Lower leg skin (tissue), 4 donors: ENCODE results near the gene PCDHGC3. TPM values are rescaled to one million over a fixed set of nuclear protein-coding genes. Genes with fewer than 3 reads are reported as not detected.
A peak's percentile ranks its signal among the peaks of the same experiment; 100 is the strongest.

ENCODE experiments used
- DNase-seq, 2 donors: peaks; one replicate each; pipeline ENCODE4 v3.0.0-alpha.2; 2019; ENCODE audit warnings: low spot score in 2 of 2
- H3K4me3 ChIP-seq: fragments of 200-600 bp; sonication (generic); 2 replicates; pipeline ENCODE4 v1.5.1; 2017; ENCODE audit warnings: mild to moderate bottlenecking, low read depth; ENCODE audit not compliant: poor library complexity, severe bottlenecking
- POLR2A ChIP-seq, 2 donors: fragments of 450-650 bp; IDR thresholded peaks; one replicate each; pipeline ENCODE4 v1.6.1; 2016 to 2017; ENCODE audit warnings: antibody characterized with exemption in 2 of 2, mild to moderate bottlenecking in 1 of 2, moderate library complexity in 1 of 2
- WGBS, 2 donors: methylation state at CpG; one replicate each; pipeline ENCODE4 v1.1.5; 2018; 5-methylcytosine and 5-hydroxymethylcytosine counted together
- intact Hi-C: fragments of 100-400 bp; cut with DNase I; formaldehyde crosslinking; loops from one replicate; pipeline ENCODE4 v1.15.0; 2023; ENCODE audit warnings: low total_unique reads
- total RNA-seq, 4 donors: library from RNA; depleted of rRNA; stranded (reverse); fragments of >200 nt; gene quantifications; one replicate each; pipeline ENCODE4 v1.1.0, GENCODE V29; 2016
- TF ChIP-seq, protein P1 (sequence below), 3 donors: fragments of 450-650 bp; IDR thresholded peaks; one replicate each; pipeline ENCODE4 v1.5.1; 2016; ENCODE audit warnings: antibody characterized with exemption in 3 of 3, mild to moderate bottlenecking in 3 of 3, moderate library complexity in 2 of 3

Gene PCDHGC3
- total RNA-seq, 4 donors from 2014 or later, result 45.5 to 80.8 (median 49.7) TPM

- no peak overlapping the region for H3K4me3 ChIP-seq
- TF ChIP-seq, protein P1, sequence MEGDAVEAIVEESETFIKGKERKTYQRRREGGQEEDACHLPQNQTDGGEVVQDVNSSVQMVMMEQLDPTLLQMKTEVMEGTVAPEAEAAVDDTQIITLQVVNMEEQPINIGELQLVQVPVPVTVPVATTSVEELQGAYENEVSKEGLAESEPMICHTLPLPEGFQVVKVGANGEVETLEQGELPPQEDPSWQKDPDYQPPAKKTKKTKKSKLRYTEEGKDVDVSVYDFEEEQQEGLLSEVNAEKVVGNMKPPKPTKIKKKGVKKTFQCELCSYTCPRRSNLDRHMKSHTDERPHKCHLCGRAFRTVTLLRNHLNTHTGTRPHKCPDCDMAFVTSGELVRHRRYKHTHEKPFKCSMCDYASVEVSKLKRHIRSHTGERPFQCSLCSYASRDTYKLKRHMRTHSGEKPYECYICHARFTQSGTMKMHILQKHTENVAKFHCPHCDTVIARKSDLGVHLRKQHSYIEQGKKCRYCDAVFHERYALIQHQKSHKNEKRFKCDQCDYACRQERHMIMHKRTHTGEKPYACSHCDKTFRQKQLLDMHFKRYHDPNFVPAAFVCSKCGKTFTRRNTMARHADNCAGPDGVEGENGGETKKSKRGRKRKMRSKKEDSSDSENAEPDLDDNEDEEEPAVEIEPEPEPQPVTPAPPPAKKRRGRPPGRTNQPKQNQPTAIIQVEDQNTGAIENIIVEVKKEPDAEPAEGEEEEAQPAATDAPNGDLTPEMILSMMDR (IDR thresholded peaks at IDR 0.05), result no peak
- TF ChIP-seq POLR2A (IDR thresholded peaks at IDR 0.05), result no peak
- intact Hi-C loops, result no loop called here
- no peak for DNase-seq
- 90 to 92% methylated on average over 9 of the region's 9 CpGs for WGBS, 2 donors
These were observed 10.3 kb downstream of the PCDHGC3 start for GRCh38 chr5:141486091-141486490.

GRCh38 chr5:141487131-141487530 is 11.4 kb downstream of the PCDHGC3 start:
- 80 to 90% methylated on average over 7 of the region's 7 CpGs for WGBS, 2 donors
- TF ChIP-seq, protein P1 (IDR thresholded peaks at IDR 0.05), result no peak
- no peak overlapping the region for H3K4me3 ChIP-seq
- peak in 1 of 2 donors; percentile 76 for DNase-seq
- intact Hi-C loops, result no loop called here

DNA sequence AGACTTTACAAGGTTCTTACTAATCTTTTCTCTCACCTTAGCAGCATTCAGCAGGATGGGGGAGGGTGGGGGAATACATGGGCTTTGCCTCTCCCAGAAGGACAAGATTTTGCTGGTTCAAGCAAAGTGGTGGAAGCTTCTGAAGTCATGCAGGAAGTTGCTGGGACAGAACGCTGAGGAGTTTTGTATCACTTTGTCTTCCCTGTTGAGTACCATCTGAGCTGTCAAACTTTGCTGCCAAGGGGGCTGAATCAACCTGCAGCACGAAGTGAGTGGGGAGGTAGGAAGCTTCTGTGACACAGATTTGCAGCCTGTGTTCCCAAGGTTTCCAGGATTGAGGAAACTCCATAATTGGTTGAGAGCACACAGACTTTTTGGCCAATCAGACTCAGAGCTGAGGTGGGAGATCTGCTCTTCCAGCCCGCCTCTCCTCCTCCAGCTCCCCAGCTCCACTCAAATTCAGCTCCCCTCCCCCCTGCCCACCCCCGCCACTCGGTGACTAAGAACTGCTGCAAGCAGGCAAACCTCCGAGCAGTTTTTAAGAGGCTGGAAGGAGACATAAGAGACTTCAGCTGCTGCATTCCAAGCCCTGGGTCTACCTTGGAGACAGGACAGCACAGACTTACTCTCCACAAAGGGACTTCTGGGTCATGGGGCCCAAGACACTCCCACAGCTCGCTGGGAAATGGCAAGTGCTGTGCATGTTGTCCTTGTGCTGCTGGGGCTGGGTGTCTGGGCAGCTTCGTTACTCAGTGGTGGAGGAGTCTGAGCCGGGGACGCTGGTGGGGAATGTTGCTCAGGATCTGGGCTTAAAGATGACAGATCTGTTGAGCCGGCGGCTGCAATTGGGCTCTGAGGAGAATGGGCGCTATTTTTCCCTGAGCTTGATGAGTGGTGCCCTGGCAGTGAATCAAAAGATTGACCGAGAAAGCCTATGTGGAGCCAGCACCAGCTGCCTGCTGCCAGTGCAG is 13.1 kb downstream of the PCDHGC3 start, which contains the start of gene PCDHGC5:
TSS of gene PCDHGC5 (plus strand) at position 491 of the 971 bp plus-strand sequence. CDS start at position 651, 160 bp downstream.
- no peak within 1 kb of the TSS for H3K4me3 ChIP-seq
- WGBS, 2 donors, result 62 to 69% methylated on average over 14 of the region's 14 CpGs
- peak in 1 of 2 donors; percentile 78 for DNase-seq
- intact Hi-C loops, result no loop called here
- TF ChIP-seq POLR2A (IDR thresholded peaks at IDR 0.05), result no peak
- TF ChIP-seq, protein P1 (IDR thresholded peaks at IDR 0.05), result no peak

DNA sequence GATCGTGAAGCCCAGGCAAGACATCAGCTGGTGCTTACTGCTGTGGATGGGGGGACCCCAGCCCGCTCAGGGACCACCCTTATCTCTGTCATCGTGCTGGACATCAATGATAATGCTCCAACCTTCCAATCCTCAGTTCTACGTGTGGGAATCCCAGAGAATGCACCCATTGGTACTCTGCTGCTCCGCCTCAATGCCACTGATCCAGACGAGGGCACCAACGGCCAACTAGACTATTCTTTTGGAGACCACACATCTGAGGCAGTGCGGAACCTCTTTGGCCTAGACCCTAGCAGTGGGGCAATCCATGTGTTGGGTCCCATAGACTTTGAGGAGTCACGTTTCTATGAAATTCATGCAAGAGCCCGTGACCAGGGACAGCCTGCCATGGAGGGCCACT is 14.1 kb downstream of the PCDHGC3 start:
- intact Hi-C loops, result no loop called here
- TF ChIP-seq, protein P1 (IDR thresholded peaks at IDR 0.05), result no peak
- no peak for TF ChIP-seq POLR2A (IDR thresholded peaks at IDR 0.05)
- no peak overlapping the region for H3K4me3 ChIP-seq
- peak in 1 of 2 donors; percentile 68 for DNase-seq
- 94 to 95% methylated on average over 10 of the region's 10 CpGs for WGBS, 2 donors

GRCh38 chr5:141490271-141490670 is 14.5 kb downstream of the PCDHGC3 start:
- 96 to 97% methylated on average over 10 of the region's 10 CpGs for WGBS, 2 donors
- H3K4me3 ChIP-seq, result no peak overlapping the region
- intact Hi-C loops, result no loop called here
- peak in 1 of 2 donors; percentile 60 for DNase-seq
- no peak for TF ChIP-seq POLR2A (IDR thresholded peaks at IDR 0.05)
- TF ChIP-seq, protein P1 (IDR thresholded peaks at IDR 0.05), result no peak
